ENCODE measurements around the gene PRTFDC1.

The PRTFDC1 gene

DNA sequence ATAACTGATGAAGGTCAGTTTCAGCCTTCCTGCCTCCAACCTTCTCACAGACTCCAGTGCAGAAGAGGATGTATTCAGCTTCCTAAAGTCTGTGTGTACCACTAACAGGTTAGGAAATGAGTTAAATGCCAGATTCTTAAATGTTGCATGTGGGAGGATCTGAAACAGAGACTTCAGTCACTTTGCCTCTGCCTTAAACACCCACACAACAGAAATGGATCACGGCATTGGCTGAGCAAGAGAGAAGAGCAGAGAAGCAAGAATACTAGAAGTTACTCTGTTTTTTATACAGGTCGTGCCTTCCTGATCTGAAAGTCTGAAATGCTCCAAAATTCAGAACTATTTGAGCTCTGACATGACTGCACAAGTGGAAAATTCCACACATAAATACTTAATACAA, 129.8 kb downstream of the PRTFDC1 start:
- Histone ChIP-seq H3K23ac (ENCODE audit: low read length) (no peak overlapping the region), H3K56ac (ENCODE audit: low read length) (no peak overlapping the region), H2BK120ac (ENCODE audit: low read depth, low read length) (no peak overlapping the region), H4K5ac (ENCODE audit: low read length) (no peak overlapping the region), H3K4me1 (ENCODE audit: control insufficient read depth, low read depth, low read length) (no peaks in the 10 kb centered on the region), H3K27ac (ENCODE audit: low read depth, low read length) (no peak overlapping the region), H2BK5ac (ENCODE audit: low read length) (no peak overlapping the region), H3K4ac (ENCODE audit: low read depth, low read length) (no peak overlapping the region), H3K79me2 (ENCODE audit: control insufficient read depth, insufficient read depth, low read length) (no peaks in the 10 kb centered on the region), H3K4me2 (ENCODE audit: low read length) (no peak overlapping the region), H4K8ac (ENCODE audit: low read depth, low read length) (no peak overlapping the region), H3K36me3 (ENCODE audit: control insufficient read depth, insufficient read depth, low read length) (no peaks in the 10 kb centered on the region), H3K4me3 (ENCODE audit: low read length) (no peak overlapping the region), H3K18ac (ENCODE audit: low read length) (no peak overlapping the region), H2AK5ac (ENCODE audit: low read length) (no peak overlapping the region), H3K79me1 (ENCODE audit: low read length) (no peaks in the 10 kb centered on the region), H3K27me3 (ENCODE audit: insufficient read depth, low read length, poor library complexity) (no peaks in the 10 kb centered on the region), H2BK15ac (replicated peaks; ENCODE audit: low read depth) (no peak overlapping the region), H3K9ac (ENCODE audit: low read length) (no peak overlapping the region)
- DNase-seq, result no peak
- WGBS (ENCODE audit: extremely low coverage, insufficient coverage, low lambda C conversion rate), result no CpG with 5 or more reads among the region's 2 CpGs

DNA sequence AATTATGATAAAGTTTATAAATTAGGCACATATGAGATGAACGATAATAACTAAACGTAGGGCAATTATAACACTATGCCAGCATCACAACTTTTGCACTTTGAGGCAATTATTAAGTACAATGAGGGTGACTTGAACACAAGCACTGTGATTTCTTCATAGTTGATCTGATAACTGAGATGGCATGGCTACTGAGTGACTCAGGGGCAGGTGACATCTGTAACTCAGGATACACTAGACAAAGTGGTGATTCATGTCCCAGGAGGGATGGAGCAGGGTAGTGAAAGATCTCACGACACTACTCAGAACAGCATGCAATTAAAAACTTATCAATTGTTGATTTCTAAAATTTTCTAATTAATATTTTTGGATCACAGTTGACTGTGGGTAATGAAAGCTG, 130.4 kb downstream of the PRTFDC1 start:
- WGBS (ENCODE audit: extremely low coverage, insufficient coverage, low lambda C conversion rate), result no CpG with 5 or more reads among the region's 3 CpGs
- peak; percentile 23 for DNase-seq
- no peaks in the 10 kb centered on the region for H3K36me3 ChIP-seq (ENCODE audit: control insufficient read depth, insufficient read depth, low read length)

DNA sequence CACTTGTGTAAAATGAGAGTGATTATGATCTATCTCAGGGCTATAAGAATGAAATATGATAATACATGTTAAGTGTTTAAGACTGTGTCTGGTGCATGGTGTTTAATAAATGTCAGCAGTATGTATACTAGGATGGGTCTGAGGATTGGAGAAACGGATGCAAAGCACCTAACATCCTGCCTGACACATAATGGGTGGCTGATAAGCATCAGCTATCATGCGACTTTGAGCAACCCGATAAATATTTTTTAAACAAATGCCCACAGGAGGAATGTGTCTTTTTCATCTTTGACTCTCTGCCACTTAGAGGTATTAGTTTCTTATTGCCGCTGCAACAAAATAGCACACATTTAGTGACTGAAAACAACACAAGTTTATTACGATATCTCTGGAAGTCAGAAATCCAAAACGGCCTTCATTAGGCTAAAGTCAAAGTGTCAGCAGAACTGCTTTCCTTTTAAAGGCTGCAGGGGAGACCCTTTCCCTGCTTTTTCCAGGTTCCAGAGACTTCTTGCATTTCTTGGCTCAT, 135.5 kb downstream of the PRTFDC1 start:
- DNase-seq, result no peak
- no peak overlapping the region for H2AK5ac ChIP-seq (ENCODE audit: low read length)
- no peak overlapping the region for H2BK120ac ChIP-seq (ENCODE audit: low read depth, low read length)
- H4K5ac ChIP-seq (ENCODE audit: low read length), result no peak overlapping the region
- H2BK15ac ChIP-seq (replicated peaks; ENCODE audit: low read depth), result no peak overlapping the region
- no peaks in the 10 kb centered on the region for H3K79me2 ChIP-seq (ENCODE audit: control insufficient read depth, insufficient read depth, low read length)
- no peak overlapping the region for H3K9ac ChIP-seq (ENCODE audit: low read length)
- no peak overlapping the region for H3K4me2 ChIP-seq (ENCODE audit: low read length)
- H3K4me1 ChIP-seq (ENCODE audit: control insufficient read depth, low read depth, low read length), result no peaks in the 10 kb centered on the region
- no peak overlapping the region for H3K23ac ChIP-seq (ENCODE audit: low read length)
- no peak overlapping the region for H4K8ac ChIP-seq (ENCODE audit: low read depth, low read length)
- no peak overlapping the region for H3K4ac ChIP-seq (ENCODE audit: low read depth, low read length)
- no peaks in the 10 kb centered on the region for H3K36me3 ChIP-seq (ENCODE audit: control insufficient read depth, insufficient read depth, low read length)
- no peaks in the 10 kb centered on the region for H3K79me1 ChIP-seq (ENCODE audit: low read length)
- no peak overlapping the region for H3K18ac ChIP-seq (ENCODE audit: low read length)
- no CpG with 5 or more reads among the region's 6 CpGs for WGBS (ENCODE audit: extremely low coverage, insufficient coverage, low lambda C conversion rate)
- H3K4me3 ChIP-seq (ENCODE audit: low read length), result no peak overlapping the region
- no peak overlapping the region for H2BK5ac ChIP-seq (ENCODE audit: low read length)
- no peak overlapping the region for H3K56ac ChIP-seq (ENCODE audit: low read length)
- H3K27me3 ChIP-seq (ENCODE audit: insufficient read depth, low read length, poor library complexity), result no peaks in the 10 kb centered on the region
- no peak overlapping the region for H3K27ac ChIP-seq (ENCODE audit: low read depth, low read length)

More for the DNA sequence above, 130.4 kb downstream of the PRTFDC1 start:
- Histone ChIP-seq H4K5ac (ENCODE audit: low read length) (no peak overlapping the region), H3K4me2 (ENCODE audit: low read length) (no peak overlapping the region), H3K4ac (ENCODE audit: low read depth, low read length) (no peak overlapping the region), H3K9ac (ENCODE audit: low read length) (no peak overlapping the region), H2BK120ac (ENCODE audit: low read depth, low read length) (no peak overlapping the region), H3K18ac (ENCODE audit: low read length) (no peak overlapping the region), H3K27me3 (ENCODE audit: insufficient read depth, low read length, poor library complexity) (no peaks in the 10 kb centered on the region), H2BK15ac (replicated peaks; ENCODE audit: low read depth) (no peak overlapping the region), H2BK5ac (ENCODE audit: low read length) (no peak overlapping the region), H3K4me3 (ENCODE audit: low read length) (no peak overlapping the region), H2AK5ac (ENCODE audit: low read length) (no peak overlapping the region), H3K4me1 (ENCODE audit: control insufficient read depth, low read depth, low read length) (no peaks in the 10 kb centered on the region), H4K8ac (ENCODE audit: low read depth, low read length) (no peak overlapping the region), H3K79me1 (ENCODE audit: low read length) (no peaks in the 10 kb centered on the region), H3K56ac (ENCODE audit: low read length) (no peak overlapping the region), H3K23ac (ENCODE audit: low read length) (no peak overlapping the region), H3K27ac (ENCODE audit: low read depth, low read length) (no peak overlapping the region), H3K79me2 (ENCODE audit: control insufficient read depth, insufficient read depth, low read length) (no peaks in the 10 kb centered on the region)

DNA sequence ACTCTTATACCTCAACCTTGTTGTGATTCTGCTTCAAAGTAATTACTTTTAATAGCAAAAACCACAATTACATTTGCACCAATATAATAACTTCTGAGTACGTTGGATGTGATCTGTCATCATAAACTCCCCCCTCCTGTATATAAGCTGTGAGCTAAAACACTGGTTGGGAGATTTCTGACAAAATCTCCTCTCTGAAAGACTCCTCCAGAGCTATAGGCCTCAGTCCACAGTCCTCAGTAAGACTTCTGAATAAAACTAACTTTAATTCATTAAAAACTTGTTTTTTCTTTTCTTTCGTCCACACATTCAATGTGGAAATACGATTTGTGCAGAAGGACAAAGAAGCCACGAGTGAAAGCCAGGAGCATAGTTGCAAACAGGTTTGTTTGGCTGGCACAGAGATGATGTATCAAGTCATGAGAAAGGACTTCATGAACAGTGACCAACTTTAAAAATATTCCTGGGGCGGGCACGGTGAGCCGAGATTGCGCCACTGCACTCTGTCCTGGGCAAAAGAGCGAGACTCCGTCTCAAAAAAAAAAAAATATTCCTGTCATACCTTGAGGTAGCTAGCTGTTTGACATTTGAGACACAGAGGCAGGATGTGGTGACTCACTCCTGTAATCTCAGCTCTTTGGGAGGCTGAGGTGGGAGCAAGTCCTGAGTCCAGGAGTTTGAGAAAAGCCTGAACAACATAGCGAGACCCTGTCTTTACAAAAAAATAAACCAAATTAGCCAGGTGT, 137.7 kb downstream of the PRTFDC1 start:
- H2AK5ac ChIP-seq (ENCODE audit: low read length), result no peak overlapping the region
- H3K4ac ChIP-seq (ENCODE audit: low read depth, low read length), result no peak overlapping the region
- no peaks in the 10 kb centered on the region for H3K79me1 ChIP-seq (ENCODE audit: low read length)
- H3K23ac ChIP-seq (ENCODE audit: low read length), result no peak overlapping the region
- H3K27ac ChIP-seq (ENCODE audit: low read depth, low read length), result no peak overlapping the region
- WGBS (ENCODE audit: extremely low coverage, insufficient coverage, low lambda C conversion rate), result no CpG with 5 or more reads among the region's 11 CpGs
- no peaks in the 10 kb centered on the region for H3K27me3 ChIP-seq (ENCODE audit: insufficient read depth, low read length, poor library complexity)
- no peak overlapping the region for H2BK5ac ChIP-seq (ENCODE audit: low read length)
- H3K79me2 ChIP-seq (ENCODE audit: control insufficient read depth, insufficient read depth, low read length), result no peaks in the 10 kb centered on the region
- H3K4me1 ChIP-seq (ENCODE audit: control insufficient read depth, low read depth, low read length), result no peaks in the 10 kb centered on the region
- no peak overlapping the region for H2BK120ac ChIP-seq (ENCODE audit: low read depth, low read length)
- no peak for DNase-seq
- no peak overlapping the region for H2BK15ac ChIP-seq (replicated peaks; ENCODE audit: low read depth)
- H4K5ac ChIP-seq (ENCODE audit: low read length), result no peak overlapping the region
- H3K4me3 ChIP-seq (ENCODE audit: low read length), result no peak overlapping the region
- no peak overlapping the region for H3K18ac ChIP-seq (ENCODE audit: low read length)
- no peak overlapping the region for H3K56ac ChIP-seq (ENCODE audit: low read length)
- no peak overlapping the region for H3K9ac ChIP-seq (ENCODE audit: low read length)
- H3K36me3 ChIP-seq (ENCODE audit: control insufficient read depth, insufficient read depth, low read length), result no peaks in the 10 kb centered on the region
- no peak overlapping the region for H4K8ac ChIP-seq (ENCODE audit: low read depth, low read length)
- no peak overlapping the region for H3K4me2 ChIP-seq (ENCODE audit: low read length)

DNA sequence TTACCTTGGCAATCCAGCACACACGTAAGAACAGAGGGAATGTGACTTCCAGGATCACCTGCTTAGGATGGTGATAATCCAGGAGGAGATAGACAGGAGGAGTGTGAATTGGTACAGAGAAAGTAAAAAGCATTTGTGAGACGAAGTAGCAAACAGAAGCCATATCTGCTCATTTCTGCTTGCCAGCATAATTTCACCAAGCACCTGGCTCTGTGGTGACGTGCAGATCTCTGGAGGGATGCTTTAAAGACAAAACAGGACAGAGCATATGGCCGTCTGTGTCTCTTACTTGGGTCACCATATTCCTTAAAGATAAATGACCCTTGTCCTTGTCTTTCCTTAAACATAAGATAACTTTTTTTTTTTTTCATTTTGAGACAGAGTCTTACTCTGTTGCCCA, 138.6 kb downstream of the PRTFDC1 start:
- Histone ChIP-seq H3K4me3 (ENCODE audit: low read length) (no peak overlapping the region), H2BK5ac (ENCODE audit: low read length) (no peak overlapping the region), H3K23ac (ENCODE audit: low read length) (no peak overlapping the region), H3K18ac (ENCODE audit: low read length) (no peak overlapping the region), H4K5ac (ENCODE audit: low read length) (no peak overlapping the region), H4K8ac (ENCODE audit: low read depth, low read length) (no peak overlapping the region), H3K27ac (ENCODE audit: low read depth, low read length) (no peak overlapping the region), H3K4ac (ENCODE audit: low read depth, low read length) (no peak overlapping the region), H3K4me2 (ENCODE audit: low read length) (no peak overlapping the region), H3K4me1 (ENCODE audit: control insufficient read depth, low read depth, low read length) (no peaks in the 10 kb centered on the region), H2BK15ac (replicated peaks; ENCODE audit: low read depth) (no peak overlapping the region), H2AK5ac (ENCODE audit: low read length) (no peak overlapping the region), H3K27me3 (ENCODE audit: insufficient read depth, low read length, poor library complexity) (no peaks in the 10 kb centered on the region), H3K79me1 (ENCODE audit: low read length) (no peaks in the 10 kb centered on the region), H3K9ac (ENCODE audit: low read length) (no peak overlapping the region), H2BK120ac (ENCODE audit: low read depth, low read length) (no peak overlapping the region), H3K36me3 (ENCODE audit: control insufficient read depth, insufficient read depth, low read length) (no peaks in the 10 kb centered on the region), H3K79me2 (ENCODE audit: control insufficient read depth, insufficient read depth, low read length) (no peaks in the 10 kb centered on the region), H3K56ac (ENCODE audit: low read length) (no peak overlapping the region)
- no peak for DNase-seq
- WGBS (ENCODE audit: extremely low coverage, insufficient coverage, low lambda C conversion rate), result no CpG with 5 or more reads among the region's 4 CpGs

DNA sequence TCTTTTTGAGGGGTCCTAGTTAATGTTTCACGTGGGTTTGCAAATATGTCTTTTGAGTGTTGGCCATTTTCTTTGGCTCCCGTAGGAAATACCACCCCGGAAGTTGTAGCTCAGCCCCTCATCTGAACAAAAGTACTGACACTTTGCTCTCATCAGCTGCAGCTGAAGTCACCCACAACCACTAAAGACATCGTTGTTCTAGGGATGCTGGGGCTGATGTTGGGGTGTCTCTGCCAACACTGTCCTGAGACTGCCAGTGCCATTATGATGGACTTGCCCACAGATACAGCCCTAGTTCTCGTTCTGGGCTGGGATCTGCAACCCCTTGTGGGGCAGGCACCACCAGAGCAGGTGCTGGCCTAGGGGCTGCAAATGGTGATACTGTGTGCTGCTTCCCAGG, 146.1 kb downstream of the PRTFDC1 start:
- H2BK5ac ChIP-seq (ENCODE audit: low read length), result no peak overlapping the region
- no CpG with 5 or more reads among the region's 5 CpGs for WGBS (ENCODE audit: extremely low coverage, insufficient coverage, low lambda C conversion rate)

More for the DNA sequence above, 146.1 kb downstream of the PRTFDC1 start:
- no peak overlapping the region for H2AK5ac ChIP-seq (ENCODE audit: low read length)
- H3K27me3 ChIP-seq (ENCODE audit: insufficient read depth, low read length, poor library complexity), result no peaks in the 10 kb centered on the region
- no peak overlapping the region for H4K8ac ChIP-seq (ENCODE audit: low read depth, low read length)
- H3K9ac ChIP-seq (ENCODE audit: low read length), result no peak overlapping the region
- no peak overlapping the region for H3K27ac ChIP-seq (ENCODE audit: low read depth, low read length)
- no peaks in the 10 kb centered on the region for H3K79me1 ChIP-seq (ENCODE audit: low read length)
- H3K23ac ChIP-seq (ENCODE audit: low read length), result no peak overlapping the region
- no peaks in the 10 kb centered on the region for H3K4me1 ChIP-seq (ENCODE audit: control insufficient read depth, low read depth, low read length)
- no peak overlapping the region for H2BK15ac ChIP-seq (replicated peaks; ENCODE audit: low read depth)
- H3K79me2 ChIP-seq (ENCODE audit: control insufficient read depth, insufficient read depth, low read length), result no peaks in the 10 kb centered on the region
- H4K5ac ChIP-seq (ENCODE audit: low read length), result no peak overlapping the region
- H3K4me2 ChIP-seq (ENCODE audit: low read length), result no peak overlapping the region
- no peak overlapping the region for H2BK120ac ChIP-seq (ENCODE audit: low read depth, low read length)
- H3K4me3 ChIP-seq (ENCODE audit: low read length), result no peak overlapping the region
- DNase-seq, result no peak
- no peak overlapping the region for H3K18ac ChIP-seq (ENCODE audit: low read length)
- H3K4ac ChIP-seq (ENCODE audit: low read depth, low read length), result no peak overlapping the region
- H3K36me3 ChIP-seq (ENCODE audit: control insufficient read depth, insufficient read depth, low read length), result no peaks in the 10 kb centered on the region
- no peak overlapping the region for H3K56ac ChIP-seq (ENCODE audit: low read length)
